ENCODE data around the gene SOX6.

Gene SOX6

DNA sequence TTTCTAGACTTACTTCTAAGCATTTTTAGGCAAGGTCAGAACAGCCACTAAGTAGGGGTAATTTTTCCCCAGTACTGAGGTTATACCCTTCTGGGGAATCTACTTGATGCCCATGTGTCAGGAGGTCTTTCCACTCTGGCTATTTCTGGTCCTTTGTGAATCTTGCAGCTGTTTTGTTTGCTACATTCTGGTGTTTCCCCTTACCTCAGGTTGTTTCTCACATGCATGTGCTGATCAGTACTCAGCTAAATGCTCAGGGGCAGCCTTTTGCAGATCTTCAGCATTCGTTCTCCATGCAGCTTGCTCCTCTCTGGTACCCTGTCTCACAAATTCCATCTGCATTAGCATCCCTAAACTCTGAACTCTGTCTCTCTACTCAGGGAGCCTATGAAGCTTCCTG lies 303.6 kb downstream of the SOX6 start:
- Histone ChIP-seq H3K27me3 (replicated peaks; ENCODE audit: control insufficient read depth, insufficient read depth, low read length) (no peaks in the 10 kb centered on the region), H3K4me3 (replicated peaks; ENCODE audit: low read depth, low read length) (no peak overlapping the region), H3K36me3 (ENCODE audit: control insufficient read depth, insufficient read depth, low read length) (no peaks in the 10 kb centered on the region)
- TF ChIP-seq, protein P1, sequence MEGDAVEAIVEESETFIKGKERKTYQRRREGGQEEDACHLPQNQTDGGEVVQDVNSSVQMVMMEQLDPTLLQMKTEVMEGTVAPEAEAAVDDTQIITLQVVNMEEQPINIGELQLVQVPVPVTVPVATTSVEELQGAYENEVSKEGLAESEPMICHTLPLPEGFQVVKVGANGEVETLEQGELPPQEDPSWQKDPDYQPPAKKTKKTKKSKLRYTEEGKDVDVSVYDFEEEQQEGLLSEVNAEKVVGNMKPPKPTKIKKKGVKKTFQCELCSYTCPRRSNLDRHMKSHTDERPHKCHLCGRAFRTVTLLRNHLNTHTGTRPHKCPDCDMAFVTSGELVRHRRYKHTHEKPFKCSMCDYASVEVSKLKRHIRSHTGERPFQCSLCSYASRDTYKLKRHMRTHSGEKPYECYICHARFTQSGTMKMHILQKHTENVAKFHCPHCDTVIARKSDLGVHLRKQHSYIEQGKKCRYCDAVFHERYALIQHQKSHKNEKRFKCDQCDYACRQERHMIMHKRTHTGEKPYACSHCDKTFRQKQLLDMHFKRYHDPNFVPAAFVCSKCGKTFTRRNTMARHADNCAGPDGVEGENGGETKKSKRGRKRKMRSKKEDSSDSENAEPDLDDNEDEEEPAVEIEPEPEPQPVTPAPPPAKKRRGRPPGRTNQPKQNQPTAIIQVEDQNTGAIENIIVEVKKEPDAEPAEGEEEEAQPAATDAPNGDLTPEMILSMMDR (IDR thresholded peaks at IDR 0.05; ENCODE audit: insufficient read depth, low read length, poor library complexity, severe bottlenecking): no peak
- DNase-seq (ENCODE audit: extremely low read depth, insufficient read length): no peak

DNA sequence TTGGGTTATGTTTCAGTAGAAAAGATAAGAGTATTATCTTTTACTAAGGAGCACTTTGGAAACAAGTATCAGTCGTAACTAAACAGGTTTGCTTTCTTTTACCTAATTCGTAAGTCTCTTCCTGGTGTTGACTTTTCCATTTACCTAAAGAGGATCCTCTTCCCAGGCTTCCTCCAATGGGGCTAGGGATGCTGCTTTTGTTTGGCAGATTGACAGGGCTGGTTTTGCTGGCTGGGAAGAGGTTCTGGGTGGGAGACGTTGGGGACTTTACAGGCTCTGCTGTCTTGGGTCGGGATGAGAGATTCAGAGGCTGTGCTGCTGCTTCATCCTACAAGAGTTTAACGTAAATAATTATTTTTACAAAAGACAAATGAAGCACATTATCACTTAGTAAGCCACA lies 306.7 kb downstream of the SOX6 start:
- Histone ChIP-seq H3K4me3 (replicated peaks; ENCODE audit: low read depth, low read length) (no peak overlapping the region), H3K36me3 (ENCODE audit: control insufficient read depth, insufficient read depth, low read length) (no peaks in the 10 kb centered on the region), H3K27me3 (replicated peaks; ENCODE audit: control insufficient read depth, insufficient read depth, low read length) (no peaks in the 10 kb centered on the region)
- no peak for DNase-seq (ENCODE audit: extremely low read depth, insufficient read length)
- TF ChIP-seq, protein P1 (IDR thresholded peaks at IDR 0.05; ENCODE audit: insufficient read depth, low read length, poor library complexity, severe bottlenecking): no peak

DNA sequence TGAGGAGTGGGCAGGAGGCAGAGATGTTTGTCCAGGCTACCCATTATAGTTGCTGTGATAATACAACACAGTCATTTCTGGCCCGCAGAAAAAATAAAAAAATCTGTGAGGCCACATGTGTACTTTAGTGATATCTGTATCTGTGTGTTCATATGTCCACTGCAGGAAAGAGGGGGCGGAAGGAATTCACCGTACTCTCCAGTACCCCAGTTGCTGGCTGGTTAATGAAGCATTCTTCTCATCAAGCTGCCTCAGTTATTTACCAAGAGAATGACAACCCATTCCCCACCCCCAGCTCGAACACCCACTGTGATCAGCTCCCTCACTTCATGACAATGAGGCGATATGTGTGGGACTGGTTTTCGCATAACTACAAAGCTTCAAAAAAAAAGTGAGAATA lies 309.3 kb downstream of the SOX6 start:
- Histone ChIP-seq H3K27me3 (replicated peaks; ENCODE audit: control insufficient read depth, insufficient read depth, low read length) (no peaks in the 10 kb centered on the region), H3K36me3 (ENCODE audit: control insufficient read depth, insufficient read depth, low read length) (no peaks in the 10 kb centered on the region), H3K4me3 (replicated peaks; ENCODE audit: low read depth, low read length) (no peak overlapping the region)
- TF ChIP-seq, protein P1 (IDR thresholded peaks at IDR 0.05; ENCODE audit: insufficient read depth, low read length, poor library complexity, severe bottlenecking): no peak
- DNase-seq (ENCODE audit: extremely low read depth, insufficient read length): no peak

DNA sequence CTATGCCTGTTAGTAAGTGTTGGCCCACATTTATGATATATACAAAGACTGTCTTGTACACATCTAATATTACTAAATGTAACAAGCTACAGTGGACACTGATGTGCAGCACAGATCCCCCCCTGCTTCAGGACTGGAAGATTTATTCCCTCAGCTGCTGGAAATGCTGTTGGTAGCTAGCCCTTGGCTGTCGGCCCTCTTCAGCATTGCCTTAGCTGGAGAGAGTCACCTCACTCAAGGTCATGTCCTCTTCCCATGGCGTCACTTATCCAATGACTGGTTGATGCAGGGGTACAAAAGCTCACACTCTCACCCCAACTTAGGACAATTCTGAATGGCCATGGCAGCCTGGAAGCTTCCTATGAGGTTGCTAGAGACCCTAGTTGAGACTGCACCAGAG lies 312.7 kb downstream of the SOX6 start:
- TF ChIP-seq, protein P1 (IDR thresholded peaks at IDR 0.05; ENCODE audit: insufficient read depth, low read length, poor library complexity, severe bottlenecking): no peak
- H3K4me3 ChIP-seq (replicated peaks; ENCODE audit: low read depth, low read length): no peak overlapping the region

DNA sequence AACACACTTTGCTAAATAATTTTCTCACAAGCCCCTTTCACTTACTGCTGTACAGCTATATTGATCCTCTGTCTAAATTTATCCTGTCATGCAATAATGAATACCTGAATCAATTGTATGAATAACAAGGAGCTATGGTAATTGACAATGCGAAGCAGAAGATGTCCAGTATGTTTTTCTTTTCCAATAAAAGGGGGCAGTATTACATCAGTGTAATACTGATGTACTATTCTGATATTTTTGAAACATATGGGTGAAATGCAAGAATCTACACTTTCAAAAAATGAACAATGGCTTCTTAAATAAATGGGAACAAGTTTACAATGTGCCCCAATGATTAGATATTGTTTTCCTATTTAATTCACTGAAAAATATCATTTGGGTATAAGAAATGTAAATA lies 315.1 kb downstream of the SOX6 start:
- TF ChIP-seq, protein P1 (IDR thresholded peaks at IDR 0.05; ENCODE audit: insufficient read depth, low read length, poor library complexity, severe bottlenecking): no peak
- H3K36me3 ChIP-seq (ENCODE audit: control insufficient read depth, insufficient read depth, low read length): no peaks in the 10 kb centered on the region
- H3K27me3 ChIP-seq (replicated peaks; ENCODE audit: control insufficient read depth, insufficient read depth, low read length): no peaks in the 10 kb centered on the region
- no peak overlapping the region for H3K4me3 ChIP-seq (replicated peaks; ENCODE audit: low read depth, low read length)
- no peak for DNase-seq (ENCODE audit: extremely low read depth, insufficient read length)

More for the DNA sequence above, 312.7 kb downstream of the SOX6 start:
- no peak for DNase-seq (ENCODE audit: extremely low read depth, insufficient read length)
- no peaks in the 10 kb centered on the region for H3K27me3 ChIP-seq (replicated peaks; ENCODE audit: control insufficient read depth, insufficient read depth, low read length)
- H3K36me3 ChIP-seq (ENCODE audit: control insufficient read depth, insufficient read depth, low read length): no peaks in the 10 kb centered on the region

DNA sequence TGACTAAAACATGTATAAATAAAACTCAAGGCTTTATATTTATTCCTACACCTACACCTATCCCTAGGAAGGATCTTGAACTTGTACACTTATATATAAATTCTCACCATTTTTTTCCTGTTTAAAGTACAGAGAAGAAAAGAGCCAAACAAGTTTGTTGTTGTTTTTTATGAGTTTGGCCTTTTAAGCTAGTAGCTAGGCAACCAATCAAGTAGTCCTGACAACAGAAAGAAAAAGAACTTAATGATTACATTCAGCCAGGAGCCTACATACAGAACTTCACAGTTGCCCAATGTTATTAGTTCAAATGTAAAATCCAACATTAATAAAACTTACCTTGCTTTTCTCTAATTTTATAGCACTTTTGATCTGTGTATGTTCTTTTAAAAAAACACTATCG lies 316.2 kb downstream of the SOX6 start:
- TF ChIP-seq, protein P1 (IDR thresholded peaks at IDR 0.05; ENCODE audit: insufficient read depth, low read length, poor library complexity, severe bottlenecking): no peak
- H3K36me3 ChIP-seq (ENCODE audit: control insufficient read depth, insufficient read depth, low read length): no peaks in the 10 kb centered on the region
- H3K27me3 ChIP-seq (replicated peaks; ENCODE audit: control insufficient read depth, insufficient read depth, low read length): no peaks in the 10 kb centered on the region
- no peak overlapping the region for H3K4me3 ChIP-seq (replicated peaks; ENCODE audit: low read depth, low read length)
- DNase-seq (ENCODE audit: extremely low read depth, insufficient read length): no peak

Measured in GM06990 (cell line).